Smooth muscle cell (in vitro differentiated cells): ENCODE data around the gene EGFL7. TPM values are rescaled to one million over a fixed set of nuclear protein-coding genes. Genes with fewer than 3 reads are reported as not detected.

Source experiments
- DNase-seq: peaks from one replicate; lab custom pipeline; 2025; ENCODE audit not compliant: unreplicated experiment; lab: John Stamatoyannopoulos, UW
- H2AFZ ChIP-seq: fragments of 200-600 bp; sonication (generic); 2 replicates; pipeline ENCODE4 v1.6.0; 2016; ENCODE audit warnings: antibody characterized with exemption, low read depth, mild to moderate bottlenecking
- H3F3A ChIP-seq: fragments of 200-600 bp; sonication (generic); 2 replicates; pipeline ENCODE4 v1.6.0; 2017; ENCODE audit warnings: antibody characterized with exemption, low read depth
- H3K27ac ChIP-seq: fragments of 200-600 bp; sonication (generic); 2 replicates; pipeline ENCODE4 v1.5.1; 2016; ENCODE audit warnings: low read depth, mild to moderate bottlenecking
- H3K27me3 ChIP-seq: fragments of 200-600 bp; sonication (generic); 2 replicates; pipeline ENCODE4 v1.6.1; 2016; ENCODE audit warnings: low read depth, mild to moderate bottlenecking
- H3K36me3 ChIP-seq: fragments of 200-600 bp; sonication (generic); 2 replicates; pipeline ENCODE4 v1.5.1; 2016; ENCODE audit warnings: low read depth
- H3K4me1 ChIP-seq: fragments of 200-600 bp; sonication (generic); 2 replicates; pipeline ENCODE4 v1.5.1; 2016; ENCODE audit warnings: low read depth
- H3K4me2 ChIP-seq: fragments of 200-600 bp; sonication (generic); 2 replicates; pipeline ENCODE4 v1.6.0; 2016; ENCODE audit warnings: mild to moderate bottlenecking
- H3K4me3 ChIP-seq: fragments of 200-600 bp; sonication (generic); 2 replicates; pipeline ENCODE4 v1.5.1; 2016; ENCODE audit warnings: mild to moderate bottlenecking
- H3K79me2 ChIP-seq: fragments of 200-600 bp; sonication (generic); 2 replicates; pipeline ENCODE4 v1.6.0; 2016; ENCODE audit warnings: low read depth, mild to moderate bottlenecking
- H3K9ac ChIP-seq: fragments of 200-600 bp; sonication (generic); 2 replicates; pipeline ENCODE4 v1.6.0; 2016; ENCODE audit warnings: low read depth
- H3K9me3 ChIP-seq: fragments of 200-600 bp; sonication (generic); replicated peaks from 2 replicates; pipeline ENCODE4 v1.5.1; 2016; ENCODE audit warnings: low read depth
- H4K20me1 ChIP-seq: fragments of 200-600 bp; sonication (generic); 2 replicates; pipeline ENCODE4 v1.6.0; 2016; ENCODE audit warnings: low read depth
- CTCF ChIP-seq: fragments of 200-600 bp; sonication (generic); IDR thresholded peaks from 2 replicates; pipeline ENCODE4 v1.5.1; 2017; ENCODE audit warnings: borderline replicate concordance, mild to moderate bottlenecking, antibody characterized with exemption; ENCODE audit not compliant: insufficient read depth, poor library complexity, severe bottlenecking
- WGBS: methylation state at CpG from one replicate; pipeline ENCODE4 v1.1.7; 2016; ENCODE audit warnings: low lambda C conversion rate; 5-methylcytosine and 5-hydroxymethylcytosine counted together
- polyA plus RNA-seq: library from polyadenylated mRNA; unstranded; fragments of >200 nt; fragmentation: Nextera tagmentation; extraction: Ambion mirVana; gene quantifications from 2 replicates; pipeline ENCODE4 v1.2.1, GENCODE V29; 2016
- total RNA-seq: library from RNA; depleted of rRNA; stranded (reverse); fragments of >200 nt; gene quantifications from 2 replicates; pipeline ENCODE4 v1.2.3, GENCODE V29; 2014

The EGFL7 gene
- total and polyA plus RNA-seq, 2 experiments from 2014 or later, result 61.8 to 239 TPM

DNA sequence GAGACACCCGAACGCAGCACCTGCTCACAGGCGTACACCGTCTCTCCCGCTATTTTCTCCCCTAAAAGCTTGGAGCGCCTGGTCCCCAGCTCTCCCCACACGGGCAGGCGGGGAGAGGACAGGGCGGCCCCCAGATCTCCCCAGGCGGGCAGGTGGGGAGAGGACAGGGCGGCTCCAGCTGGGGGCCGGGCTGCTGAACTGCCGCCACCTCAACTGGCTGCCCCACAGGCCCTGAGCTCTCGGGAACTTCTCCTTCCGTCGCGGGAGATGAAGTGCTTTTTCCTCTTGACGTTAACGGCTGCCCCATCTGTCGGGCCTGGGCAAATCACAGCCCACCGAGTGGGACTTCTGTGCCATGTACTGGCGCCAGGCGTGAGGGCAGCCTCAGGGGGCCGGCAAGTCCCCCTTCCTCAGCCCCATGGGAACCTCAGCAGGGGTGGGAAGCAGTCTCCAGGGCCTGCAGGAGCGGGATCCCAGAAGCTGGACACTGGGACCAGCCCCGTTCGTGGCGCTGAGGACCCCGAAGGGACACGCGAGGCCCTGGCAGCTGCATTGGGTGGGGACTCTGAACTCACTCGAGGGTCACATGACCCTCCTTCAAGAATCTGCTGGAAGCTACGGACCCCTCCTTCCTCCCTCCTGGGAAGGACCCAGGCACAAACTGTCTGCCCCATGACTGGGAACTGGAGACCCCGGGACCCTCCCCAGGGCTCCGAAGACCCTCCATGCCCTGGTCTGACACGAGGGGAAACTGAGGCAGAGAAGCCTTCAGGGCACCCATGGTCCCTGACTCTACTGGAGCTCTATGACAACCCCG is 5.7 kb upstream of the EGFL7 start:
- Histone ChIP-seq H3K4me3 (no peak overlapping the region), H3K9ac (no peak overlapping the region), H3K4me1 (no peaks in the 10 kb centered on the region), H3K27me3 (no peaks in the 10 kb centered on the region), H3K79me2 (no peaks in the 10 kb centered on the region), H3K4me2 (no peak overlapping the region), H3K36me3 (no peaks in the 10 kb centered on the region), H3F3A (no peaks in the 10 kb centered on the region), H3K27ac (no peak overlapping the region), H3K9me3 (no peaks in the 10 kb centered on the region), H4K20me1 (no peaks in the 10 kb centered on the region), H2AFZ (no peak overlapping the region)
- no peak for DNase-seq
- no peak for TF ChIP-seq CTCF
- WGBS, result 90% methylated on average over 37 of the region's 37 CpGs

DNA sequence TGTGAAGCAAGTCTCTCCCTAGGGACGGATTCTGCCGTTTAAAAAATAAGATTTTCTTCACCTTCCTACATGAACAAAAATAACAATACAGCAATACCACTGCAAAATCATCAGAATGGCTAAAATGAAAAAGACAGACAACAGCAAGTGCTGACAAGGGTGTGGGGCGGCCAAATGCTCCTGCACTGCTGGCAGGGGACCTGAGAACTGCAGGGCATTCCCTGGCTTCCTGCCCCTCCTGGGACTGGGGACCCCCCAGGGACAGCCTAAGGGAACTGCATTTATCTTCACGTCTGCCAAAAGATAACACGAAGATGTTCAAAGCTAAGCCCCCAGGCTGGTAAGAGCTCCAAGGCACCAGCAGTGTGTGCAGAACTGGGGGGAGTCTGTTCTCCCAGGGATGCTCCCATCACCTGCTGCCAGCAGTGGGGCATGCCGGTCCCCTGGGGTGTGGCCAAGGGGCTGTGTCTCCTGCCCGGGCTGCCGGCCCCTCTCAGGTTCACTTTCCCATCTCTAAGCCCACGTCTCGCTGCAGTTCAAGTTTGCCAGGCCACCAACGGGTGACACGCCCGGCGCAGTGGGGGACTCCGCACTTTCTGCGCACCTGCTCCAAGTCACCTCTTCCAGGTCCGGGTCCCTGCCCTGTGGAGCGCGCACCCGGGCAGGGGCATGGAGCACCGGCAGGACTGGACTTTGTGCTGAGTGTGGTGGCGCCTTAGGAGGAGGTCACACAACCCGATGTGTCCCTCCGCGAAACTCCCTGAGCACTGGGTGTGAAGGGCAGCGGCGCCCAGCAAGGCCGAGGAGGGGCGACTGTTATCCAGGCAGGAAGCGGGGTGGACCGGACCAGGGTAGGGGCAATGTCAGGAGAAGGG is 4.5 kb upstream of the EGFL7 start:
- no peak for DNase-seq
- WGBS, result 89% methylated on average over 31 of the region's 31 CpGs

GRCh38 chr9:136658849-136659535 is 3.7 kb upstream of the EGFL7 start:
- WGBS, result 83% methylated on average over 33 of the region's 37 CpGs
- H3F3A ChIP-seq, result no peaks in the 10 kb centered on the region
- no peak for TF ChIP-seq CTCF
- no peak overlapping the region for H2AFZ ChIP-seq
- H3K4me2 ChIP-seq, result no peak overlapping the region
- no peak overlapping the region for H3K27ac ChIP-seq
- no peak overlapping the region for H3K9ac ChIP-seq
- H4K20me1 ChIP-seq, result no peaks in the 10 kb centered on the region
- no peaks in the 10 kb centered on the region for H3K4me1 ChIP-seq
- H3K9me3 ChIP-seq, result no peaks in the 10 kb centered on the region
- H3K36me3 ChIP-seq, result no peaks in the 10 kb centered on the region
- no peak overlapping the region for H3K4me3 ChIP-seq
- no peaks in the 10 kb centered on the region for H3K79me2 ChIP-seq
- no peaks in the 10 kb centered on the region for H3K27me3 ChIP-seq
- DNase-seq, result no peak

More for the DNA sequence above, 4.5 kb upstream of the EGFL7 start:
- H3K79me2 ChIP-seq, result no peaks in the 10 kb centered on the region
- no peak overlapping the region for H3K27ac ChIP-seq
- no peaks in the 10 kb centered on the region for H4K20me1 ChIP-seq
- no peak overlapping the region for H3K4me2 ChIP-seq
- H3K4me1 ChIP-seq, result no peaks in the 10 kb centered on the region
- TF ChIP-seq CTCF, result no peak
- H3F3A ChIP-seq, result no peaks in the 10 kb centered on the region
- no peaks in the 10 kb centered on the region for H3K27me3 ChIP-seq
- H2AFZ ChIP-seq, result no peak overlapping the region
- no peaks in the 10 kb centered on the region for H3K36me3 ChIP-seq
- H3K9me3 ChIP-seq, result no peaks in the 10 kb centered on the region
- no peak overlapping the region for H3K9ac ChIP-seq
- H3K4me3 ChIP-seq, result no peak overlapping the region
